ENCODE measurements around the gene TMEM45A.
"Not testable (repeated sequence)": the region's sequence is repeated elsewhere in the genome, so short reads cannot be mapped to it uniquely, and the experiment has no call there.

Gene TMEM45A

GRCh38 chr3:100463646-100464155 lies 28.7 kb upstream of the TMEM45A start:
- Histone ChIP-seq H3K4me1 (ENCODE audit: control insufficient read depth in 1 of 2, insufficient read depth in 2 of 2, low read length in 2 of 2) (no peaks in the 10 kb centered on the region), H3K27ac (ENCODE audit: low read length) (no peak overlapping the region), H3K27me3 (ENCODE audit: low read depth, low read length) (no peaks in the 10 kb centered on the region), H3K9me3 (ENCODE audit: control insufficient read depth in 1 of 2, low read length in 2 of 2) (peaks cover 0 to 5% of the 10 kb centered on the region in 2 donors), H3K4me3 (ENCODE audit: low read depth in 1 of 2, low read length in 2 of 2) (no peak overlapping the region), H3K36me3 (ENCODE audit: control insufficient read depth in 1 of 2, insufficient read depth in 2 of 2, low read length in 2 of 2) (no peaks in the 10 kb centered on the region)

DNA sequence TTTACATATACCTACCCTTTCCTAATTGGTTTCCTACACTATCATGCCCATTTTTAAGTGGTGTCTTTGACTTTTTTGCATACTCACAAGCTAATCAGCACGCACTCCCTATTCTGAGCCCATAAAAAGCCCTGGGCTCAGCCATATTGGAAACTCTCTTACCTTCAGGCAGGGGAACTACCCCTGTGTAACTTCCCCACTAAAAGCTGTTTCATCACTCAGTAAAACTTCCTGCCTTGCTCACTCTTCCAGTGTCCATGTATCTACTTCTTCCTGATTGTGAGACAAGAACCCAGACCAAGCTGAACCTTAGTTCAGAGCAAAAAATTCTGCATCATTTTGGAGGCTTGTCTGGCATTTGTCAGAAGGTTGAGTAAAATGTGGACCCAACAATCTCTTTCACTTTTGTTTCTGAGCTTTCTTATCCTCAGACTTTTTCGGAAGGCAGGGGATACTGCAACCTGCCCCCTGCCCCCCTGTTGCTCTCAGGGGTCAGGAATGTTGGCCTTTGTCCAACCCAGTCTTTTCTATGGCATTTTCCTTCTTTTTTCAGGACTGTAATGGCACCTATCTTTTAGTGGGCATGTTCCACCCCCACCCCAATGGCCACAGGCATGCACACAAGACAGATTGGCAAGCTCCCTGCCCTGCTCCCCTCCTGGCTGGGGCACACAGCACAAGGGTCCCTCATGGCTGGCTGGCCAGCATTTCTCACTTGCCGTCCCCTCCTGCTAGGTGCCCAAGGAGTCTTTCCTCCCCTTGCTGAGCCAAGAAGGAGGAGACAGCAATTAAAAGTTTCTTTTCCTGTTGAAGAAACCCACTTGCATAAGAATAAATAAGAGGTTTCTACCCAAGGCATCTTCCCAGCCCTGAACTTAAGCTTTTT lies 26.3 kb upstream of the TMEM45A start:
- Histone ChIP-seq H3K4me1 (ENCODE audit: control insufficient read depth in 1 of 2, insufficient read depth in 2 of 2, low read length in 2 of 2) (no peaks in the 10 kb centered on the region), H3K27me3 (ENCODE audit: low read depth, low read length) (no peaks in the 10 kb centered on the region), H3K27ac (ENCODE audit: low read length) (no peak overlapping the region), H3K4me3 (ENCODE audit: low read depth in 1 of 2, low read length in 2 of 2) (no peak overlapping the region), H3K36me3 (ENCODE audit: control insufficient read depth in 1 of 2, insufficient read depth in 2 of 2, low read length in 2 of 2) (no peaks in the 10 kb centered on the region), H3K9me3 (ENCODE audit: control insufficient read depth in 1 of 2, low read length in 2 of 2) (peaks cover 0 to 5% of the 10 kb centered on the region in 2 donors)

DNA sequence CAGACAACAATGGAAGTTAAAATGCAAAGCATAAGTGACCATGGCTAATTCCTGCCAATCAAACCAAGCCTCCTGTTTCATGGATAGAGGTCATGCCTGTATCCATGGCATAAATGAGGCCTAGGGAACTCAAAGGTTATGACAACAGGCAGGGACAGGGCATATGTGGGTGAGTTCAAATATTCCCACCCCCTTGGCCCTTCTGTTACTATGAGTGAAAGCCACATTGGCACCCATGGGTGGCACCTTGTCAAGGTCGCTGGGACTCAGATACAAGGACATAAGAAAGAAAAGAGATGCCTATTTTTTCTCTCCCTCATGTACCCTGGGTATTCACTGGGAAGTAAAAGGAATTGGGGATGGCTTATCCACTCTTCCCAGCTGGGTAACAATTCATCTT lies 25.3 kb upstream of the TMEM45A start:
- H3K27ac ChIP-seq (ENCODE audit: low read length), result no peak overlapping the region
- H3K36me3 ChIP-seq (ENCODE audit: control insufficient read depth in 1 of 2, insufficient read depth in 2 of 2, low read length in 2 of 2), result no peaks in the 10 kb centered on the region
- H3K4me3 ChIP-seq (ENCODE audit: low read depth in 1 of 2, low read length in 2 of 2), result no peak overlapping the region
- no peaks in the 10 kb centered on the region for H3K27me3 ChIP-seq (ENCODE audit: low read depth, low read length)
- H3K4me1 ChIP-seq (ENCODE audit: control insufficient read depth in 1 of 2, insufficient read depth in 2 of 2, low read length in 2 of 2), result no peaks in the 10 kb centered on the region
- H3K9me3 ChIP-seq (ENCODE audit: control insufficient read depth in 1 of 2, low read length in 2 of 2), result peaks cover 0 to 5% of the 10 kb centered on the region in 2 donors

DNA sequence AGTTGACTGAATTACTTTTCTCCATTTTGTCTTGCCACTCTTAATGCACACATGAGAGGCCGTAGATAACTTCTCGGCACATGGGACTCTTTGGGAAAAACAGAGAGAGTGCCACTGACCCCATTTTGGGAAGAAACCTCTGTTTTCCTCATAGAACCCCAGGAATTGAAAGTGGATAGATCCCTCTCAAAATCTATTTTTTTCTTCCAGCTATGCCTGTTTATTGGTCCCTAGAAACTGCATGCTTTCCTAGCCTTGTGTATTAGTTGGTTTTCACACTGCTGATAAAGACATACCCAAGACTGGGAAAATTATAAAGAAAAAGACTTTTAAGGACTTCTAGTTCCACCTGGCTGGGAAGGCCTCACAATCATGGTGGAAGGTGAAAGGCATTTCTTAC lies 23.7 kb upstream of the TMEM45A start:
- Histone ChIP-seq H3K9me3 (ENCODE audit: control insufficient read depth in 1 of 2, low read length in 2 of 2) (peaks cover 0 to 5% of the 10 kb centered on the region in 2 donors), H3K4me1 (ENCODE audit: control insufficient read depth in 1 of 2, insufficient read depth in 2 of 2, low read length in 2 of 2) (no peaks in the 10 kb centered on the region), H3K27ac (ENCODE audit: low read length) (no peak overlapping the region), H3K36me3 (ENCODE audit: control insufficient read depth in 1 of 2, insufficient read depth in 2 of 2, low read length in 2 of 2) (no peaks in the 10 kb centered on the region), H3K4me3 (ENCODE audit: low read depth in 1 of 2, low read length in 2 of 2) (no peak overlapping the region), H3K27me3 (ENCODE audit: low read depth, low read length) (no peaks in the 10 kb centered on the region)

DNA sequence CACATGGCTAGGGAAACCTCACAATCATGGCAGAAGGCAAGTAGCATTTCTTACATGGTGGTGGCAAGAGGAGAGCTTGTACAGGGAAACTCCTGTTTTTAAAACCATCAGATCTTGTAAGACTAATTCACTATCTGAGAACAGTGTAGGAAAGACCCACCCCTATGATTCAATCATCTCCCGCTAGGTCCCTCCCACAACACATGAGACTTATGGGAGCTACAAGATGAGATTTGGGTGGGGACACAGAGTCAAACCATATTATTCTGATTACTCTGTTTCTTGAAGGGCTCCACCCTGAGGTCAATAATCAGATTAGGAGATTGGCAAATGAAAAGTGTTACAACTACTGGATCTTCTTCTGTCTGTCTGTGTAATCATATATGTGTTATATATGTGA lies 21.5 kb upstream of the TMEM45A start:
- H3K4me3 ChIP-seq (ENCODE audit: low read depth in 1 of 2, low read length in 2 of 2), result no peak overlapping the region
- H3K36me3 ChIP-seq (ENCODE audit: control insufficient read depth in 1 of 2, insufficient read depth in 2 of 2, low read length in 2 of 2), result no peaks in the 10 kb centered on the region
- H3K4me1 ChIP-seq (ENCODE audit: control insufficient read depth in 1 of 2, insufficient read depth in 2 of 2, low read length in 2 of 2), result no peaks in the 10 kb centered on the region
- peaks cover 0 to 5% of the 10 kb centered on the region in 2 donors for H3K9me3 ChIP-seq (ENCODE audit: control insufficient read depth in 1 of 2, low read length in 2 of 2)
- no peak overlapping the region for H3K27ac ChIP-seq (ENCODE audit: low read length)
- H3K27me3 ChIP-seq (ENCODE audit: low read depth, low read length), result no peaks in the 10 kb centered on the region

DNA sequence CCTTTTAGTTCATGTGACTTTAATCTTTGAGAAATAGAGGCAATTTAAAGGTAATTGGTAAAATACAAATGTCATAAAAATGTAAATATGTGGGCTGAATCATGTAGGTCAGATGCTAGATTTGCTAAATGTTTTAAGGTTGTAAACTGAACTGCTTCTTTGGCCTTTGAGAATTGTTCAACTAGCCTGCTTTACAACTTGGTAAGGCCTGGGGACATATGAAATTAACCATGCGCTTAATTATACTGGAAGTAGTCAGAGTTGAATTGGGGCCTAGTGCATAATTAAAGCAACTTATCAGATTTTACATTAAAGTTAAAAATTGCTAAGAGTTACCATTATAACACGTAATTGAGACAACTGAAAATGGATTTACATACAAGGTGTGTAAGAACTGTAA lies 21.0 kb upstream of the TMEM45A start:
- H3K27ac ChIP-seq (ENCODE audit: low read length), result no peak overlapping the region
- H3K4me3 ChIP-seq (ENCODE audit: low read depth in 1 of 2, low read length in 2 of 2), result no peak overlapping the region
- no peaks in the 10 kb centered on the region for H3K27me3 ChIP-seq (ENCODE audit: low read depth, low read length)
- H3K4me1 ChIP-seq (ENCODE audit: control insufficient read depth in 1 of 2, insufficient read depth in 2 of 2, low read length in 2 of 2), result no peaks in the 10 kb centered on the region
- no peaks in the 10 kb centered on the region for H3K36me3 ChIP-seq (ENCODE audit: control insufficient read depth in 1 of 2, insufficient read depth in 2 of 2, low read length in 2 of 2)
- H3K9me3 ChIP-seq (ENCODE audit: control insufficient read depth in 1 of 2, low read length in 2 of 2), result peaks cover 0 to 5% of the 10 kb centered on the region in 2 donors

DNA sequence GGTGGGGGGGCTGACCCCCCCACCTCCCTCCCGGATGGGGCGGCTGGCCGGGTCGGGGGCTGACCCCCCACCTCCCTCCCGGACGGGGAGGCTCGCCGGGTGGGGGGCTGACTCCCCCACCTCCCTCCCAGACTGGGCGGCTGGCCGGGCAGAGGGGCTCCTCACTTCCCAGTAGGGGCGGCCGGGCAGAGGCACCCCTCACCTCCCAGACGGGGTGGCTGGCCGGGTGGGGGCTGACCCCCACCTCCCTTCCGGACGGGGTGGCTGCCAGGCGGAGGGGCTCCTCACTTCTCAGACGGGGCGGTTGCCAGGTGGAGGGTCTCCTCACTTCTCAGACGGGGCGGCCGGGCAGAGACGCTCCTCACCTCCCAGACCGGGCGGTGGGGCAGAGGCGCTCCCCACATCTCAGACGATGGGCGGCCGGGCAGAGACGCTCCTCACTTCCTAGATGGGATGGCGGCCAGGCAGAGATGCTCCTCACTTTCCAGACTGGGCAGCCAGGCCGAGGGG lies 14.5 kb upstream of the TMEM45A start:
- not testable (repeated sequence) for H3K9me3 ChIP-seq (ENCODE audit: control insufficient read depth in 1 of 2, low read length in 2 of 2); H3K4me3 ChIP-seq (ENCODE audit: low read depth in 1 of 2, low read length in 2 of 2)

GRCh38 chr3:100478521-100478920 lies 13.9 kb upstream of the TMEM45A start:
- H3K4me3 ChIP-seq (ENCODE audit: low read depth in 1 of 2, low read length in 2 of 2); H3K27ac ChIP-seq (ENCODE audit: low read length); H3K27me3 ChIP-seq (ENCODE audit: low read depth, low read length); H3K36me3 ChIP-seq (ENCODE audit: control insufficient read depth in 1 of 2, insufficient read depth in 2 of 2, low read length in 2 of 2); H3K4me1 ChIP-seq (ENCODE audit: control insufficient read depth in 1 of 2, insufficient read depth in 2 of 2, low read length in 2 of 2); H3K9me3 ChIP-seq (ENCODE audit: control insufficient read depth in 1 of 2, low read length in 2 of 2): not testable (repeated sequence)

More for the DNA sequence above, 14.5 kb upstream of the TMEM45A start:
- H3K27ac ChIP-seq (ENCODE audit: low read length); H3K4me1 ChIP-seq (ENCODE audit: control insufficient read depth in 1 of 2, insufficient read depth in 2 of 2, low read length in 2 of 2); H3K27me3 ChIP-seq (ENCODE audit: low read depth, low read length); H3K36me3 ChIP-seq (ENCODE audit: control insufficient read depth in 1 of 2, insufficient read depth in 2 of 2, low read length in 2 of 2): not testable (repeated sequence)

DNA sequence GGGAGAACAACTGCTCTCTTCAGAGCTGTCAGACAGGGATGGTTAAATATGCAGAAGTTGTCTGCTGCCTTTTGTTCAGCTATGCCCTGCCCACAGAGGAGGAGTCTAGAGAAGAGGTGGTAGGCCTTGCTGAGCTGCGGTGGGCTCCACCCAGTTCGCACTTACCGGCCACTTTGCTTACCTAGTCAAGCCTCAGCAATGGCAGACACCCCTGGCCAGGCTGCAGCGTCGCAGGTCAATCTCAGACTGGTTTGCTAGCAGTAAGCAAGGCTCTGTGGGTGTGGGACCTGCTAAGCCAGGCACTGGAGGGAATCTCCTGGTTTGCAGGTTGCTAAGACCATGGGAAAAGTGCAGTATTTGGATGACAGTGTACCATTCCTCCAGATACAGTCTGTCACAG lies 12.3 kb upstream of the TMEM45A start:
- no peaks in the 10 kb centered on the region for H3K36me3 ChIP-seq (ENCODE audit: control insufficient read depth in 1 of 2, insufficient read depth in 2 of 2, low read length in 2 of 2)
- no peaks in the 10 kb centered on the region for H3K9me3 ChIP-seq (ENCODE audit: control insufficient read depth in 1 of 2, low read length in 2 of 2)
- no peaks in the 10 kb centered on the region for H3K27me3 ChIP-seq (ENCODE audit: low read depth, low read length)
- H3K4me1 ChIP-seq (ENCODE audit: control insufficient read depth in 1 of 2, insufficient read depth in 2 of 2, low read length in 2 of 2), result no peaks in the 10 kb centered on the region
- no peak overlapping the region for H3K4me3 ChIP-seq (ENCODE audit: low read depth in 1 of 2, low read length in 2 of 2)
- H3K27ac ChIP-seq (ENCODE audit: low read length), result no peak overlapping the region

DNA sequence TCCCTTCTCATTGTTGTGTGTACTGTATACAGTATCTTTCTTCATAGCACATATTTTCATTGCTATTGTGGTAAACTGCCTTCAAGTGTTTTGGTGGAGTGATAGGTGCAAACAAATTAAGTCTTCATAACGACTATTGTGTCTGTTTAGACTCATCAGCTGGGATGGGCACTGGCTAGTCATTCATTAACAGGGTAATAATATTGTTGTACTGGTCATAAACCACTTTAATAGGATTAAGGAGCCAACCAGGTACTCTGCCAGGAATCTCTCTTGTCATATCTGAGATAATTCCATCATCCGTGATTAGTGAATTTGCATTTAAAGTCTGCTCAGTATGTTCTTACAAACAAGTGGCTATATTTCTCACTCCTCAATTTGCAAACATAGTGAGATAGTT lies 10.2 kb upstream of the TMEM45A start:
- H3K9me3 ChIP-seq (ENCODE audit: control insufficient read depth in 1 of 2, low read length in 2 of 2), result no peaks in the 10 kb centered on the region
- H3K4me1 ChIP-seq (ENCODE audit: control insufficient read depth in 1 of 2, insufficient read depth in 2 of 2, low read length in 2 of 2), result no peaks in the 10 kb centered on the region
- no peaks in the 10 kb centered on the region for H3K36me3 ChIP-seq (ENCODE audit: control insufficient read depth in 1 of 2, insufficient read depth in 2 of 2, low read length in 2 of 2)
- no peaks in the 10 kb centered on the region for H3K27me3 ChIP-seq (ENCODE audit: low read depth, low read length)
- no peak overlapping the region for H3K4me3 ChIP-seq (ENCODE audit: low read depth in 1 of 2, low read length in 2 of 2)
- no peak overlapping the region for H3K27ac ChIP-seq (ENCODE audit: low read length)

DNA sequence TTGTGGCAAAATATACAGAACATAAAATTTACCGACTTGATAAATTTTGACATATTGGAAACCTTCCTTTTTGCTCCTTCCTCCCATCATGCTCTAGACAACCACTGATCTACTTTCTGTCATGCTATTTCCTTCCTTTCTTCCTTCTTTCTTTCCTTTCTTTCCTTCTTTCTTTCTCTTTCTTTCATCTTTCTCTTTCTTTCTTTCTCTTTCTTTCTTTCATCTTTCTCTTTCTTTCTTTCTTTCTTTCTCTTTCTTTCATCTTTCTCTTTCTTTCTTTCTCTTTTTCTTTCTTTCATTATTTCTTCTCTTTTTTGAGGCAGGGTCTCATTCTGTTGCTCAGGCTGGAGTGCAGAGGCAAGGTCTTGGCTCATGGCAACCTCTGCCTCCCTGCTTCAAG lies 8.9 kb upstream of the TMEM45A start:
- no peaks in the 10 kb centered on the region for H3K36me3 ChIP-seq (ENCODE audit: control insufficient read depth in 1 of 2, insufficient read depth in 2 of 2, low read length in 2 of 2)
- H3K9me3 ChIP-seq (ENCODE audit: control insufficient read depth in 1 of 2, low read length in 2 of 2), result no peaks in the 10 kb centered on the region
- no peaks in the 10 kb centered on the region for H3K27me3 ChIP-seq (ENCODE audit: low read depth, low read length)
- no peak overlapping the region for H3K27ac ChIP-seq (ENCODE audit: low read length)
- H3K4me1 ChIP-seq (ENCODE audit: control insufficient read depth in 1 of 2, insufficient read depth in 2 of 2, low read length in 2 of 2), result no peaks in the 10 kb centered on the region
- no peak overlapping the region for H3K4me3 ChIP-seq (ENCODE audit: low read depth in 1 of 2, low read length in 2 of 2)

Measured in muscle layer of duodenum (tissue), 2 donors.